ENCODE measurements around the gene CUL7. TPM values are rescaled to one million over a fixed set of nuclear protein-coding genes. Genes with fewer than 3 reads are reported as not detected.

CUL7 gene
- total and polyA plus RNA-seq, 9 of the 15 experiments (the other 6 are each of a cell fraction or from before 2014, with no cell fraction given): 0.44 to 20.1 (median 8.6) TPM

DNA sequence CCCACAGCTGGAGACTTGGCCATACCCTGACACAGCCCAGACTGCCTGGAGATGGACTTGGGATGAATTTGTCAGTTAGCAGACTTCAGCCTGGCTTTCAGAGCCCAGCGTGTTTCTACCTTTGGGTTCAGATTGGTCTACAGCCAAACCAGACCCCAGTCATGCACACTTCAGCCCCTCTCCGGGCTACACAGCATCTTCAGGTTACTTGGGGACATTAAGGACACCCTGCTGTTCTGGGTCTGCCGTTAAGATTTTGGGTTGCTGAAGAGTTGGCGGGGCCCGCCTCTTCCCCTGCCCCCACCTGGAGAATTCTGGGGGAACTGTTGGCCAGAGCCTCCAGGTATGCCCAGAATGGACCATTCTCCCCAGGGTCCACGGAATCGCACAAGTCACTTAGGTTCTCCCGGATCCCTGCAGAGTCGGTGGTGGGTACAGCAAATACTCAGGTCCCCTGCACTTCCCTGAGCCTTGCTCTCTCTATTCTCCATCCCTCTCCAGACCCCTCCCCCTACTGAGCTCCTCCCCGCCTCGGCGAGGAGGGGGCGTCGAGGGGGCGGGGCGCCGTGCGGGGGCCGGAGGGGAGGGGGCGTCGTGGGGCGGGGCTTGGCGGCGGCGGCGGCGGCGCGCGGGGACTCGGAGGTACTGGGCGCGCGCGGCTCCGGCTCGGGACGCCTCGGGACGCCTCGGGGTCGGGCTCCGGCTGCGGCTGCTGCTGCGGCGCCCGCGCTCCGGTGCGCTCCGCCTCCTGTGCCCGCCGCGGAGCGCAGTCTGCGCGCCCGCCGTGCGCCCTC is 22.2 kb upstream of the CUL7 start, which contains the start of gene PTK7:
Gene PTK7 (plus strand): TSS at position 645 of the 794 bp plus-strand sequence. CDS start 175 bp downstream, outside the sequence.
- Histone ChIP-seq H3K27ac (ENCODE audit: extremely low read depth, low read depth, low read length) (no peak within 1 kb of the TSS), H3K4me2 (ENCODE audit: insufficient read depth, low read length) (peak within 1 kb of the TSS; percentile 63), H3K79me2 (ENCODE audit: control insufficient read depth, insufficient read depth, low read length) (no peaks in the 10 kb centered on the region), H3K9me3 (replicated peaks; ENCODE audit: control insufficient read depth, insufficient read depth, low read depth, low read length) (no peaks in the 10 kb centered on the region), H3K36me3 (ENCODE audit: control insufficient read depth, insufficient read depth, low read length) (no peaks in the 10 kb centered on the region), H3K27me3 (ENCODE audit: control insufficient read depth in 2 of 2, insufficient read depth in 2 of 2, low read length in 2 of 2) (peaks cover 2 to 8% of the 10 kb centered on the region in 2 experiments; a peak in 2 of 5 replicates), H3K9ac (ENCODE audit: insufficient read depth in 1 of 2, low read depth in 2 of 2, low read length in 2 of 2) (peak within 1 kb of the TSS; percentile 33 to 90; a peak in 3 of 4 replicates), H3K4me3 (peak within 1 kb of the TSS; percentile 53), H2AFZ (ENCODE audit: low read depth, low read length) (peak within 1 kb of the TSS; percentile 88), H4K20me1 (replicated peaks; ENCODE audit: control insufficient read depth, insufficient read depth, low read length) (0 out of 2 replicates have a peak, but pooled peaks cover 2% of the 10 kb centered on the region), H3K9me1 (ENCODE audit: control insufficient read depth, insufficient read depth, low read length) (no peaks in the 10 kb centered on the region), H3K4me1 (replicated peaks in 1 of 2; ENCODE audit: control insufficient read depth in 2 of 2, insufficient read depth in 2 of 2, low read length in 2 of 2) (peaks cover 1 to 19% of the 10 kb centered on the region in 2 experiments; a peak in 4 of 5 replicates)
- intact Hi-C loops (cut with micrococcal nuclease): no loop called here
- DNase-seq (ENCODE audit: extremely low read depth in 1 of 4, low spot score in 3 of 4) (peak; percentile 62 to 93 (median 79)), FAIRE-seq (peak; percentile 44), ATAC-seq (peak; percentile 78)
- ChIA-PET POLR2A (interaction anchor here (0.6 to 1.7 kb wide), 5 partner anchors 9 to 92 kb away, joined by 3 to 4 read pairs (median 3); partner anchors contain the start of gene PPP2R5D), CTCF (ENCODE audit: low intra/inter-chr PET ratio) (no interaction called here)
- in situ Hi-C loops (cut with MboI): no loop called here
- BruUV-seq (replicated peaks): no TSS peak
- WGBS (ENCODE audit: insufficient coverage, low coverage, missing lambda C conversion rate): 22% methylated on average over 19 of the region's 60 CpGs
- TF ChIP-seq ZBED1 (IDR thresholded peaks at IDR 0.05): 0 out of 2 replicates have a peak, but pooled peaks have one; percentile 34
- TF ChIP-seq, protein P1, sequence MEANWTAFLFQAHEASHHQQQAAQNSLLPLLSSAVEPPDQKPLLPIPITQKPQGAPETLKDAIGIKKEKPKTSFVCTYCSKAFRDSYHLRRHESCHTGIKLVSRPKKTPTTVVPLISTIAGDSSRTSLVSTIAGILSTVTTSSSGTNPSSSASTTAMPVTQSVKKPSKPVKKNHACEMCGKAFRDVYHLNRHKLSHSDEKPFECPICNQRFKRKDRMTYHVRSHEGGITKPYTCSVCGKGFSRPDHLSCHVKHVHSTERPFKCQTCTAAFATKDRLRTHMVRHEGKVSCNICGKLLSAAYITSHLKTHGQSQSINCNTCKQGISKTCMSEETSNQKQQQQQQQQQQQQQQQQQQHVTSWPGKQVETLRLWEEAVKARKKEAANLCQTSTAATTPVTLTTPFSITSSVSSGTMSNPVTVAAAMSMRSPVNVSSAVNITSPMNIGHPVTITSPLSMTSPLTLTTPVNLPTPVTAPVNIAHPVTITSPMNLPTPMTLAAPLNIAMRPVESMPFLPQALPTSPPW (CRISPR knock-in tag; IDR thresholded peaks at IDR 0.05): peak; percentile 87
- TF ChIP-seq, protein P2, sequence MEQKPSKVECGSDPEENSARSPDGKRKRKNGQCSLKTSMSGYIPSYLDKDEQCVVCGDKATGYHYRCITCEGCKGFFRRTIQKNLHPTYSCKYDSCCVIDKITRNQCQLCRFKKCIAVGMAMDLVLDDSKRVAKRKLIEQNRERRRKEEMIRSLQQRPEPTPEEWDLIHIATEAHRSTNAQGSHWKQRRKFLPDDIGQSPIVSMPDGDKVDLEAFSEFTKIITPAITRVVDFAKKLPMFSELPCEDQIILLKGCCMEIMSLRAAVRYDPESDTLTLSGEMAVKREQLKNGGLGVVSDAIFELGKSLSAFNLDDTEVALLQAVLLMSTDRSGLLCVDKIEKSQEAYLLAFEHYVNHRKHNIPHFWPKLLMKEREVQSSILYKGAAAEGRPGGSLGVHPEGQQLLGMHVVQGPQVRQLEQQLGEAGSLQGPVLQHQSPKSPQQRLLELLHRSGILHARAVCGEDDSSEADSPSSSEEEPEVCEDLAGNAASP (IDR thresholded peaks at IDR 0.05): no peak
- TF ChIP-seq CXXC5 (CRISPR knock-in tag; IDR thresholded peaks at IDR 0.05): peak; percentile 46
- no peak for TF ChIP-seq NBN (IDR thresholded peaks at IDR 0.05; ENCODE audit: low read depth)
- peak; percentile 59 for TF ChIP-seq EGR1 (conservative IDR thresholded peaks at IDR 0.05)
- TF ChIP-seq, protein P3, sequence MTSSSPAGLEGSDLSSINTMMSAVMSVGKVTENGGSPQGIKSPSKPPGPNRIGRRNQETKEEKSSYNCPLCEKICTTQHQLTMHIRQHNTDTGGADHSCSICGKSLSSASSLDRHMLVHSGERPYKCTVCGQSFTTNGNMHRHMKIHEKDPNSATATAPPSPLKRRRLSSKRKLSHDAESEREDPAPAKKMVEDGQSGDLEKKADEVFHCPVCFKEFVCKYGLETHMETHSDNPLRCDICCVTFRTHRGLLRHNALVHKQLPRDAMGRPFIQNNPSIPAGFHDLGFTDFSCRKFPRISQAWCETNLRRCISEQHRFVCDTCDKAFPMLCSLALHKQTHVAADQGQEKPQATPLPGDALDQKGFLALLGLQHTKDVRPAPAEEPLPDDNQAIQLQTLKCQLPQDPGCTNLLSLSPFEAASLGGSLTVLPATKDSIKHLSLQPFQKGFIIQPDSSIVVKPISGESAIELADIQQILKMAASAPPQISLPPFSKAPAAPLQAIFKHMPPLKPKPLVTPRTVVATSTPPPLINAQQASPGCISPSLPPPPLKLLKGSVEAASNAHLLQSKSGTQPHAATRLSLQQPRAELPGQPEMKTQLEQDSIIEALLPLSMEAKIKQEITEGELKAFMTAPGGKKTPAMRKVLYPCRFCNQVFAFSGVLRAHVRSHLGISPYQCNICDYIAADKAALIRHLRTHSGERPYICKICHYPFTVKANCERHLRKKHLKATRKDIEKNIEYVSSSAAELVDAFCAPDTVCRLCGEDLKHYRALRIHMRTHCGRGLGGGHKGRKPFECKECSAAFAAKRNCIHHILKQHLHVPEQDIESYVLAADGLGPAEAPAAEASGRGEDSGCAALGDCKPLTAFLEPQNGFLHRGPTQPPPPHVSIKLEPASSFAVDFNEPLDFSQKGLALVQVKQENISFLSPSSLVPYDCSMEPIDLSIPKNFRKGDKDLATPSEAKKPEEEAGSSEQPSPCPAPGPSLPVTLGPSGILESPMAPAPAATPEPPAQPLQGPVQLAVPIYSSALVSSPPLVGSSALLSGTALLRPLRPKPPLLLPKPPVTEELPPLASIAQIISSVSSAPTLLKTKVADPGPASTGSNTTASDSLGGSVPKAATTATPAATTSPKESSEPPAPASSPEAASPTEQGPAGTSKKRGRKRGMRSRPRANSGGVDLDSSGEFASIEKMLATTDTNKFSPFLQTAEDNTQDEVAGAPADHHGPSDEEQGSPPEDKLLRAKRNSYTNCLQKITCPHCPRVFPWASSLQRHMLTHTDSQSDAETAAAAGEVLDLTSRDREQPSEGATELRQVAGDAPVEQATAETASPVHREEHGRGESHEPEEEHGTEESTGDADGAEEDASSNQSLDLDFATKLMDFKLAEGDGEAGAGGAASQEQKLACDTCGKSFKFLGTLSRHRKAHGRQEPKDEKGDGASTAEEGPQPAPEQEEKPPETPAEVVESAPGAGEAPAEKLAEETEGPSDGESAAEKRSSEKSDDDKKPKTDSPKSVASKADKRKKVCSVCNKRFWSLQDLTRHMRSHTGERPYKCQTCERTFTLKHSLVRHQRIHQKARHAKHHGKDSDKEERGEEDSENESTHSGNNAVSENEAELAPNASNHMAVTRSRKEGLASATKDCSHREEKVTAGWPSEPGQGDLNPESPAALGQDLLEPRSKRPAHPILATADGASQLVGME (CRISPR knock-in tag; IDR thresholded peaks at IDR 0.05): no peak
- TF ChIP-seq PHF8 (IDR thresholded peaks at IDR 0.05; ENCODE audit: borderline replicate concordance, low read length): peak; percentile 53; the same call in 1 of the 2 replicates
- TF ChIP-seq, protein P4, sequence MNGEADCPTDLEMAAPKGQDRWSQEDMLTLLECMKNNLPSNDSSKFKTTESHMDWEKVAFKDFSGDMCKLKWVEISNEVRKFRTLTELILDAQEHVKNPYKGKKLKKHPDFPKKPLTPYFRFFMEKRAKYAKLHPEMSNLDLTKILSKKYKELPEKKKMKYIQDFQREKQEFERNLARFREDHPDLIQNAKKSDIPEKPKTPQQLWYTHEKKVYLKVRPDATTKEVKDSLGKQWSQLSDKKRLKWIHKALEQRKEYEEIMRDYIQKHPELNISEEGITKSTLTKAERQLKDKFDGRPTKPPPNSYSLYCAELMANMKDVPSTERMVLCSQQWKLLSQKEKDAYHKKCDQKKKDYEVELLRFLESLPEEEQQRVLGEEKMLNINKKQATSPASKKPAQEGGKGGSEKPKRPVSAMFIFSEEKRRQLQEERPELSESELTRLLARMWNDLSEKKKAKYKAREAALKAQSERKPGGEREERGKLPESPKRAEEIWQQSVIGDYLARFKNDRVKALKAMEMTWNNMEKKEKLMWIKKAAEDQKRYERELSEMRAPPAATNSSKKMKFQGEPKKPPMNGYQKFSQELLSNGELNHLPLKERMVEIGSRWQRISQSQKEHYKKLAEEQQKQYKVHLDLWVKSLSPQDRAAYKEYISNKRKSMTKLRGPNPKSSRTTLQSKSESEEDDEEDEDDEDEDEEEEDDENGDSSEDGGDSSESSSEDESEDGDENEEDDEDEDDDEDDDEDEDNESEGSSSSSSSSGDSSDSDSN (IDR thresholded peaks at IDR 0.05; ENCODE audit: borderline replicate concordance in 1 of 2, low read depth in 2 of 2, low read length in 2 of 2): peak in 1 of 2 experiments; percentile 76; a peak in 1 of 4 replicates
